GM23338 (cell line): ENCODE results near the gene BTBD9. TPM values are rescaled to one million over a fixed set of nuclear protein-coding genes. Genes with fewer than 3 reads are reported as not detected.

Experiments used
- ATAC-seq: fragments of 200-7000 bp; cut with Tn5 transposase; 3 replicates; pipeline ENCODE4 v1.9.1; 2020
- DNase-seq: peaks from one replicate; pipeline ENCODE4 v3.0.0-alpha.2; 2015; ENCODE audit warnings: low spot score
- H2AFZ ChIP-seq: fragments of 200-600 bp; sonication (generic); 2 replicates; pipeline ENCODE4 v1.8.0; 2016; ENCODE audit warnings: antibody characterized with exemption, mild to moderate bottlenecking, moderate library complexity
- H3F3A ChIP-seq: fragments of 200-600 bp; sonication (generic); replicated peaks from 2 replicates; pipeline ENCODE4 v1.8.0; 2017; ENCODE audit warnings: antibody characterized with exemption, mixed run types, low read depth
- H3K27ac ChIP-seq: fragments of 200-600 bp; sonication (generic); 2 replicates; pipeline ENCODE4 v1.6.1; 2016; ENCODE audit warnings: low read depth
- H3K27me3 ChIP-seq: fragments of 200-600 bp; sonication (generic); 2 replicates; pipeline ENCODE4 v1.8.0; 2016; ENCODE audit warnings: mild to moderate bottlenecking, mixed run types, moderate library complexity; ENCODE audit not compliant: insufficient read depth
- H3K36me3 ChIP-seq: fragments of 200-600 bp; sonication (generic); 2 replicates; pipeline ENCODE4 v1.8.0; 2016; ENCODE audit warnings: mild to moderate bottlenecking; ENCODE audit not compliant: insufficient read depth
- H3K4me1 ChIP-seq: fragments of 200-600 bp; sonication (generic); 2 replicates; pipeline ENCODE4 v1.8.0; 2016; ENCODE audit warnings: mild to moderate bottlenecking, moderate library complexity; ENCODE audit not compliant: insufficient read depth
- H3K4me2 ChIP-seq: fragments of 200-600 bp; sonication (generic); 2 replicates; pipeline ENCODE4 v1.7.1; 2017; ENCODE audit warnings: mixed run types
- H3K4me3 ChIP-seq: fragments of 200-600 bp; sonication (generic); 2 replicates; pipeline ENCODE4 v1.6.1; 2016; ENCODE audit warnings: mixed run types
- H3K79me2 ChIP-seq: fragments of 200-600 bp; sonication (generic); replicated peaks from 2 replicates; pipeline ENCODE4 v1.8.0; 2017; ENCODE audit warnings: mild to moderate bottlenecking; ENCODE audit not compliant: insufficient read depth
- H3K9me2 ChIP-seq: fragments of 200-600 bp; sonication (generic); 2 replicates; pipeline ENCODE4 v1.8.0; 2017; ENCODE audit not compliant: insufficient read depth
- H4K20me1 ChIP-seq: fragments of 200-600 bp; sonication (generic); replicated peaks from 2 replicates; pipeline ENCODE4 v1.8.0; 2017; ENCODE audit warnings: mild to moderate bottlenecking; ENCODE audit not compliant: insufficient read depth
- H3K27ac Mint-ChIP-seq: 2 replicates; pipeline ENCODE4 v1.8.0; 2020; ENCODE audit warnings: inconsistent platforms, mild to moderate bottlenecking, moderate library complexity, mixed read lengths
- H3K27me3 Mint-ChIP-seq: 3 replicates; pipeline ENCODE4 v1.8.0; 2022; ENCODE audit warnings: low read depth, mild to moderate bottlenecking, moderate library complexity, mixed read lengths, inconsistent platforms; ENCODE audit not compliant: insufficient read depth, poor library complexity
- H3K36me3 Mint-ChIP-seq: 3 replicates; pipeline ENCODE4 v1.8.0; 2021; ENCODE audit warnings: low read depth, mild to moderate bottlenecking, inconsistent platforms, moderate library complexity, mixed read lengths
- H3K4me1 Mint-ChIP-seq: 3 replicates; pipeline ENCODE4 v1.8.0; 2020; ENCODE audit warnings: mild to moderate bottlenecking, inconsistent platforms, mixed read lengths
- H3K4me3 Mint-ChIP-seq: 3 replicates; pipeline ENCODE4 v1.8.0; 2021; ENCODE audit warnings: moderate library complexity, mild to moderate bottlenecking, inconsistent platforms, mixed read lengths
- H3K9me3 Mint-ChIP-seq: 3 replicates; pipeline ENCODE4 v1.8.0; 2020; ENCODE audit warnings: moderate library complexity, mild to moderate bottlenecking, inconsistent platforms, mixed read lengths
- CREB1 ChIP-seq: fragments of 250-450 bp; sonication (Bioruptor Pico); IDR thresholded peaks from 2 replicates; pipeline ENCODE4 v1.5.0; 2020; ENCODE audit warnings: low read depth, mild to moderate bottlenecking, moderate library complexity
- CTCF ChIP-seq, 2 experiments: fragments of 200-600 bp in 1 of 2; sonication (generic) in 1 of 2; conservative IDR thresholded peaks; 2 replicates each; pipeline versions ENCODE4 v1.5.1 to v1.6.1; 2016 to 2017; ENCODE audit warnings: antibody characterized with exemption in 2 of 2, low read depth in 2 of 2, mild to moderate bottlenecking in 2 of 2, moderate library complexity in 1 of 2
- ETS1 ChIP-seq: IDR thresholded peaks from 2 replicates; pipeline ENCODE4 v1.6.1; 2016; ENCODE audit warnings: antibody characterized with exemption
- EZH2 ChIP-seq: fragments of 200-600 bp; sonication (generic); IDR thresholded peaks from one replicate; pipeline ENCODE4 v1.8.0; 2017; ENCODE audit warnings: antibody characterized with exemption, mild to moderate bottlenecking, low read depth; ENCODE audit not compliant: unreplicated experiment
- NANOG ChIP-seq: IDR thresholded peaks from 2 replicates; pipeline ENCODE4 v1.6.1; 2016; ENCODE audit warnings: antibody characterized with exemption, borderline replicate concordance
- REST ChIP-seq: IDR thresholded peaks from one replicate; pipeline ENCODE4 v1.6.1; 2018; ENCODE audit warnings: antibody characterized with exemption; ENCODE audit not compliant: unreplicated experiment
- ZNF114 ChIP-seq: fragments of 250-450 bp; sonication (Bioruptor Pico); IDR thresholded peaks from 2 replicates; pipeline ENCODE4 v1.5.0; 2020; ENCODE audit warnings: mild to moderate bottlenecking, moderate library complexity
- ZNF331 ChIP-seq: fragments of 250-450 bp; sonication (Bioruptor Pico); IDR thresholded peaks from 2 replicates; pipeline ENCODE4 v1.5.0; 2020; ENCODE audit warnings: low read depth, mild to moderate bottlenecking, moderate library complexity
- ZNF462 ChIP-seq: fragments of 250-450 bp; sonication (Bioruptor Pico); IDR thresholded peaks from 2 replicates; pipeline ENCODE4 v1.5.0; 2020; ENCODE audit warnings: mild to moderate bottlenecking, moderate library complexity
- polyA plus RNA-seq: library from polyadenylated mRNA; unstranded; fragments of >200 nt; fragmentation: Nextera tagmentation; extraction: Ambion mirVana; gene quantifications from 2 replicates; pipeline ENCODE4 v1.2.1, GENCODE V29; 2016
- total RNA-seq: library from RNA; depleted of rRNA; stranded (reverse); fragments of >200 nt; shearing (Covaris generic); gene quantifications from 2 replicates; pipeline ENCODE4 v1.2.3, GENCODE V29; 2014

Gene BTBD9
- total and polyA plus RNA-seq, 2 experiments from 2014 or later, result 4.2 to 5.3 TPM

- DNase-seq, result no peak
- Mint-ChIP-seq H3K4me3 (no peak overlapping the region), H3K36me3 (no peaks in the 10 kb centered on the region), H3K27ac (no peak overlapping the region), H3K9me3 (no peaks in the 10 kb centered on the region), H3K4me1 (peaks cover 64% of the 10 kb centered on the region), H3K27me3 (peaks cover 8% of the 10 kb centered on the region)
- no peak for TF ChIP-seq EZH2
- TF ChIP-seq CREB1 (CRISPR knock-in tag), result no peak
- no peak for TF ChIP-seq CTCF (conservative IDR thresholded peaks at IDR 0.05; ENCODE audit: low read depth in 2 of 2)
- TF ChIP-seq NANOG, result no peak
- TF ChIP-seq ZNF462 (CRISPR knock-in tag), result no peak
- no peak for TF ChIP-seq REST
- no peak for TF ChIP-seq ETS1
- no peak for TF ChIP-seq ZNF114 (CRISPR knock-in tag)
- no peak for TF ChIP-seq ZNF331
- H3F3A ChIP-seq, result no peaks in the 10 kb centered on the region
- peaks cover 10% of the 10 kb centered on the region; the same call in 1 of the 2 replicates for H3K79me2 ChIP-seq
- H3K4me3 ChIP-seq, result no peak overlapping the region
- H3K27me3 ChIP-seq, result no peaks in the 10 kb centered on the region
- peaks cover 26% of the 10 kb centered on the region for H3K4me1 ChIP-seq
- no peaks in the 10 kb centered on the region for H3K9me2 ChIP-seq
- no peak for ATAC-seq
- no peak overlapping the region for H3K4me2 ChIP-seq
- H3K27ac ChIP-seq, result no peak overlapping the region
- no peaks in the 10 kb centered on the region for H3K36me3 ChIP-seq
- H2AFZ ChIP-seq, result no peak overlapping the region
- peaks cover 3% of the 10 kb centered on the region; the same call in 1 of the 2 replicates for H4K20me1 ChIP-seq
These were observed 493.0 kb downstream of the BTBD9 start for GRCh38 chr6:38146734-38147027.
